ENCODE measurements around the gene ZNF341. TPM values are rescaled to one million over a fixed set of nuclear protein-coding genes. Genes with fewer than 3 reads are reported as not detected.
"Not testable (repeated sequence)": the region's sequence is repeated elsewhere in the genome, so short reads cannot be mapped to it uniquely, and the experiment has no call there.

ZNF341 gene
- total and polyA plus RNA-seq, 2 donors (not counting 1 experiment from before 2014, with no cell fraction given) = 9.1 to 10.9 TPM

DNA sequence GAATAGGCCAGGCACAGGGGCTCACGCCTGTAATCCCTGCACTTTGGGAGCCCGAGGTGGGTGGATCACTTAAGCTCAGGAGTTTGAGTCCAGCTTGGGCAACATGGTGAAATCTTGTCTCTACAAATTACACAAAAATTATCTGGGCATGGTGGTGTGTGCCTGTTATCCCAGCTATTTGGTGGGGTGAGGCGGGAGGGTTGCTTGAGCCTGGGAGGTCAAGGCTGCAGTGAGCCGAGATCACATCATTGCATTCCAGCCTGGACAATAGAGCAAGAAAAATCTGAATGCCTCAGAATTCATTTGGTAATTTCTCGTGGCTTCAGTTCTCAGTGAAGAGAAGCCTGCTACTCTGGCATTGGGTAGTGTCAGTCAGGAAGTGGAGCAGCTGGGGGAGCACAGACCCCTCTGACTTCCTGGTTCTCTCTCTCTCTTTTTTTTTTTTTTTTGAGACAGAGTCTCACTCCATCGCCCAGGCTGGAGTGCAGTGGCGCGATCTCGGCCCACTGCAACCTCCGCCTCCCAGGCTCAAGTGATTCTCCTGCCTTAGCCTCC lies 24.2 kb downstream of the ZNF341 start:
- WGBS (ENCODE audit: insufficient coverage) = 100% methylated on average over 3 of the region's 10 CpGs

DNA sequence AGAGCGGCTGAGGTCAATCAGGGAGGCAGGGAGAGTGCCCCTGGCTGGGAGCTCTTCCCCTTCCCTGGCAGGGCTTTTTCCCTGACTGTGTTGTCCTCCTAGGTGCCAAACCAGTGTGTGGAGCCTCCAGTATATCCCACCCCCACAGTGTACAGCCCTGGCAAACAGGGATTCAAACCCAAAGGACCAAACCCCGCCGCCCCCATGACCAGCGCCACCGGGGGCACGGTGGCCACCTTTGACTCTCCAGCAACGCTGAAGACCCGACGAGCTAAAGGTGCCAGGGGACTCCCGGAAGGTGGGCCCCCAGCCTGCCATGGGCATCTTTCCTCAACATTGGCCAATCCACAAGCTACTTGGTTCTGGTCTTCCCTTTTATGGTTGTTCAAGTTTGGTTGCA lies 25.2 kb downstream of the ZNF341 start:
- Mint-ChIP-seq H3K27ac (peak overlapping the region; percentile 89), H3K4me3 (no peak overlapping the region), H3K4me1 (peaks cover 16% of the 10 kb centered on the region), H3K27me3 (no peaks in the 10 kb centered on the region), H3K9me3 (ENCODE audit: insufficient read depth) (no peaks in the 10 kb centered on the region)
- H4K20me1 ChIP-seq (ENCODE audit: control insufficient read depth, insufficient read depth, low read length, poor library complexity, severe bottlenecking) = no peaks in the 10 kb centered on the region
- H3K4me3 ChIP-seq (ENCODE audit: control extremely low read depth in 1 of 5, extremely low read depth in 1 of 5, insufficient read depth in 1 of 5, low read depth in 2 of 5, low read length in 4 of 5) = no peak overlapping the region
- H3K9ac ChIP-seq (ENCODE audit: low read length) = no peak overlapping the region
- intact Hi-C loops (cut with micrococcal nuclease) = loop anchor here (2.0 kb wide), 1 partner anchor 22 kb away; no protein-coding TSS in a partner anchor
- POLR2A ChIA-PET = interaction anchor here (0.7 kb wide), 1 partner anchor 24 kb away, joined by 3 read pairs; no protein-coding TSS in a partner anchor
- no peak for DNase-seq
- CTCF ChIA-PET = interaction anchor here (2.0 to 4.0 kb wide), 2 partner anchors 24 to 54 kb away, joined by 8 to 16 read pairs; partner anchors contain the start of gene CHMP4B
- no peaks in the 10 kb centered on the region for H3K27me3 ChIP-seq (replicated peaks in 1 of 4; ENCODE audit: control extremely low read depth in 1 of 4, control insufficient read depth in 3 of 4, insufficient read depth in 4 of 4, low read length in 3 of 4)
- no peak overlapping the region for H2AFZ ChIP-seq (ENCODE audit: insufficient read depth, low read depth, low read length, poor library complexity, severe bottlenecking)
- no peak for TF ChIP-seq EZH2 (IDR thresholded peaks at IDR 0.05; ENCODE audit: borderline replicate concordance, insufficient read depth, low read depth, low read length, poor library complexity, severe bottlenecking)
- TF ChIP-seq, protein P1, sequence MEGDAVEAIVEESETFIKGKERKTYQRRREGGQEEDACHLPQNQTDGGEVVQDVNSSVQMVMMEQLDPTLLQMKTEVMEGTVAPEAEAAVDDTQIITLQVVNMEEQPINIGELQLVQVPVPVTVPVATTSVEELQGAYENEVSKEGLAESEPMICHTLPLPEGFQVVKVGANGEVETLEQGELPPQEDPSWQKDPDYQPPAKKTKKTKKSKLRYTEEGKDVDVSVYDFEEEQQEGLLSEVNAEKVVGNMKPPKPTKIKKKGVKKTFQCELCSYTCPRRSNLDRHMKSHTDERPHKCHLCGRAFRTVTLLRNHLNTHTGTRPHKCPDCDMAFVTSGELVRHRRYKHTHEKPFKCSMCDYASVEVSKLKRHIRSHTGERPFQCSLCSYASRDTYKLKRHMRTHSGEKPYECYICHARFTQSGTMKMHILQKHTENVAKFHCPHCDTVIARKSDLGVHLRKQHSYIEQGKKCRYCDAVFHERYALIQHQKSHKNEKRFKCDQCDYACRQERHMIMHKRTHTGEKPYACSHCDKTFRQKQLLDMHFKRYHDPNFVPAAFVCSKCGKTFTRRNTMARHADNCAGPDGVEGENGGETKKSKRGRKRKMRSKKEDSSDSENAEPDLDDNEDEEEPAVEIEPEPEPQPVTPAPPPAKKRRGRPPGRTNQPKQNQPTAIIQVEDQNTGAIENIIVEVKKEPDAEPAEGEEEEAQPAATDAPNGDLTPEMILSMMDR (IDR thresholded peaks at IDR 0.05) = no peak
- H3K4me1 ChIP-seq (ENCODE audit: control insufficient read depth in 2 of 2, insufficient read depth in 2 of 2, low read length in 2 of 2) = peaks cover 10 to 15% of the 10 kb centered on the region in 2 donors
- H3K79me2 ChIP-seq (ENCODE audit: control insufficient read depth, insufficient read depth, low read length) = no peaks in the 10 kb centered on the region
- no peak for ATAC-seq (ENCODE audit: low read depth)
- H3K36me3 ChIP-seq (replicated peaks in 1 of 2; ENCODE audit: control extremely low read depth in 1 of 2, control insufficient read depth in 1 of 2, extremely low read depth in 1 of 2, insufficient read depth in 2 of 2, low read length in 1 of 2) = peaks cover 7 to 37% of the 10 kb centered on the region in 2 experiments
- H3K27ac ChIP-seq (ENCODE audit: low read length in 2 of 2) = no peak overlapping the region
- no peak overlapping the region for H3K4me2 ChIP-seq (replicated peaks; ENCODE audit: low read depth, low read length, poor library complexity, severe bottlenecking)
- WGBS (ENCODE audit: insufficient coverage) = 100% methylated on average over 6 of the region's 10 CpGs
- peaks cover 0 to 8% (median 5%) of the 10 kb centered on the region in 3 donors for H3K9me3 ChIP-seq (ENCODE audit: control extremely low read depth in 1 of 3, control insufficient read depth in 2 of 3, insufficient read depth in 1 of 3, low read length in 2 of 3)

More for the DNA sequence above, 24.2 kb downstream of the ZNF341 start:
- Histone ChIP-seq H3K4me2 (replicated peaks; ENCODE audit: low read depth, low read length, poor library complexity, severe bottlenecking) (peak overlapping the region; percentile 48), H2AFZ (ENCODE audit: insufficient read depth, low read depth, low read length, poor library complexity, severe bottlenecking) (peak overlapping the region; percentile 54), H3K36me3 (replicated peaks in 1 of 2; ENCODE audit: control extremely low read depth in 1 of 2, control insufficient read depth in 1 of 2, extremely low read depth in 1 of 2, insufficient read depth in 2 of 2, low read length in 1 of 2) (peaks cover 7 to 41% of the 10 kb centered on the region in 2 experiments), H3K27ac (ENCODE audit: low read length in 2 of 2) (peak overlapping the region in 1 of 2 donors; percentile 61), H3K4me1 (ENCODE audit: control insufficient read depth in 2 of 2, insufficient read depth in 2 of 2, low read length in 2 of 2) (peaks cover 10 to 15% of the 10 kb centered on the region in 2 donors)
- DNase-seq = peak; percentile 56
- H3K79me2 ChIP-seq (ENCODE audit: control insufficient read depth, insufficient read depth, low read length); H3K9me3 Mint-ChIP-seq (ENCODE audit: insufficient read depth); H3K4me3 ChIP-seq (ENCODE audit: control extremely low read depth in 1 of 5, extremely low read depth in 1 of 5, insufficient read depth in 1 of 5, low read depth in 2 of 5, low read length in 4 of 5); H3K27me3 Mint-ChIP-seq; H3K9ac ChIP-seq (ENCODE audit: low read length); H4K20me1 ChIP-seq (ENCODE audit: control insufficient read depth, insufficient read depth, low read length, poor library complexity, severe bottlenecking); H3K27me3 ChIP-seq (replicated peaks in 1 of 4; ENCODE audit: control extremely low read depth in 1 of 4, control insufficient read depth in 3 of 4, insufficient read depth in 4 of 4, low read length in 3 of 4); H3K9me3 ChIP-seq (ENCODE audit: control extremely low read depth in 1 of 3, control insufficient read depth in 2 of 3, insufficient read depth in 1 of 3, low read length in 2 of 3): not testable (repeated sequence)
- intact Hi-C loops (cut with micrococcal nuclease) = loop anchor here (1.0 to 2.0 kb wide), 2 partner anchors 23 to 24 kb away; no protein-coding TSS in a partner anchor
- H3K4me3 Mint-ChIP-seq = peak overlapping the region; percentile 23
- ChIA-PET CTCF (interaction anchor here (0.7 to 4.0 kb wide), 4 partner anchors 23 to 314 kb away, joined by 3 to 16 read pairs (median 6); partner anchors contain the start of gene CHMP4B), POLR2A (interaction anchor here (0.5 kb wide), 1 partner anchor 21 kb away, joined by 4 read pairs; no protein-coding TSS in a partner anchor)
- ATAC-seq (ENCODE audit: low read depth) = peak; percentile 95
- peaks cover 16% of the 10 kb centered on the region for H3K4me1 Mint-ChIP-seq
- peak overlapping the region; percentile 89 for H3K27ac Mint-ChIP-seq
